ENCODE results near the gene HIRA. TPM values are rescaled to one million over a fixed set of nuclear protein-coding genes. Genes with fewer than 3 reads are reported as not detected.
A peak's percentile ranks its signal among the peaks of the same experiment; 100 is the strongest.

Gene HIRA
- total RNA-seq, 1 experiment from 2014 or later = 25.2 TPM

GRCh38 chr22:19287076-19287707 lies 144.3 kb downstream of the HIRA start:
- peaks cover 40% of the 10 kb centered on the region for H3K4me1 ChIP-seq
- peak overlapping the region; percentile 84 for H3K27ac ChIP-seq
- no peaks in the 10 kb centered on the region for H3K9me3 ChIP-seq (replicated peaks)
- no peak overlapping the region for H3K4me3 ChIP-seq
- no peaks in the 10 kb centered on the region for H3K36me3 ChIP-seq
- no peaks in the 10 kb centered on the region for H3K27me3 ChIP-seq
- peak; percentile 86 to 93 for DNase-seq

- H3K27me3 ChIP-seq = no peaks in the 10 kb centered on the region
- H3K27ac ChIP-seq = no peak overlapping the region
- H3K4me3 ChIP-seq = no peak overlapping the region
- no peaks in the 10 kb centered on the region for H3K9me3 ChIP-seq (replicated peaks)
- peaks cover 39% of the 10 kb centered on the region for H3K4me1 ChIP-seq
- H3K36me3 ChIP-seq = no peaks in the 10 kb centered on the region
- no peak for DNase-seq
Measured at GRCh38 chr22:19285831-19286230, 145.7 kb downstream of the HIRA start.

Other genes with a start within 250 kb of the HIRA start
- 7.1 and 7.5 TPM in 2 replicates for gene CLTCL1, start 140.0 kb downstream of the HIRA start, total RNA-seq (2014; rRNA removed; shearing (Covaris generic))
- gene MRPL40, start 812 bp upstream of the HIRA start, total RNA-seq (2014; rRNA removed; shearing (Covaris generic)) = 51.5 and 55.7 TPM in 2 replicates
- gene C22orf39, start 16.0 kb upstream of the HIRA start, total RNA-seq (2014; rRNA removed; shearing (Covaris generic)) = 37.4 and 40.9 TPM in 2 replicates
- 91.8 and 98.1 TPM in 2 replicates for gene UFD1, start 47.5 kb upstream of the HIRA start, total RNA-seq (2014; rRNA removed; shearing (Covaris generic))
- gene CDC45, start 48.2 kb upstream of the HIRA start, total RNA-seq (2014; rRNA removed; shearing (Covaris generic)) = 48.4 and 56.0 TPM in 2 replicates
- 0.04 and 0.20 TPM in 2 replicates for gene CLDN5, start 92.7 kb upstream of the HIRA start, total RNA-seq (2014; rRNA removed; shearing (Covaris generic))

Data from SJCRH30 (cell line).